Measurements from ENCODE around the gene BRMS1. TPM values are rescaled to one million over a fixed set of nuclear protein-coding genes. Genes with fewer than 3 reads are reported as not detected.

The BRMS1 gene
- total RNA-seq, 1 donor from 2014 or later: 33.4 TPM

DNA sequence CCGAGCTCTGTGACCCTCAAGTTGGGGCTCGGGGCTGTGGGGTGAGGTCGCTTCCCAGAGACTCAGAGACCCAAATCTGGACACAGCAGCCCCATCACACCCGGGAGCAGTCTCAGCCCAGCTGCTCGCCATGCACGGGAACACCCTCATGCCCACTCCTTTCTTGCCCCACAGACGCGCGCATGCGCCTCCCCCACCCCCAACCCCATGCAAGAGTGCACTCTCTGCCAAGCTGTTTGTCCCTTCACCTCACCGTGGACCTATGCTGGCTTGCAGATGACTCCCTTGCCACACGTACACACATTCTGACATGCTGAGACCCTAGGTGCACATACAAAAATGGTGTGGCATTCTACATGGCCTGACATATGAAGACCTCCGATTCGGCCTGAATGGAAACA lies 27.6 kb downstream of the BRMS1 start:
- Mint-ChIP-seq H3K4me3 (ENCODE audit: unreplicated experiment) (peak overlapping the region; percentile 57), H3K4me1 (ENCODE audit: unreplicated experiment) (peaks cover 60% of the 10 kb centered on the region), H3K36me3 (ENCODE audit: unreplicated experiment) (no peaks in the 10 kb centered on the region), H3K9me3 (ENCODE audit: unreplicated experiment) (no peaks in the 10 kb centered on the region), H3K27me3 (ENCODE audit: unreplicated experiment) (no peaks in the 10 kb centered on the region), H3K27ac (ENCODE audit: unreplicated experiment) (peak overlapping the region; percentile 96)
- no peak for DNase-seq (ENCODE audit: extremely low spot score, unreplicated experiment)
- TF ChIP-seq, protein P1, sequence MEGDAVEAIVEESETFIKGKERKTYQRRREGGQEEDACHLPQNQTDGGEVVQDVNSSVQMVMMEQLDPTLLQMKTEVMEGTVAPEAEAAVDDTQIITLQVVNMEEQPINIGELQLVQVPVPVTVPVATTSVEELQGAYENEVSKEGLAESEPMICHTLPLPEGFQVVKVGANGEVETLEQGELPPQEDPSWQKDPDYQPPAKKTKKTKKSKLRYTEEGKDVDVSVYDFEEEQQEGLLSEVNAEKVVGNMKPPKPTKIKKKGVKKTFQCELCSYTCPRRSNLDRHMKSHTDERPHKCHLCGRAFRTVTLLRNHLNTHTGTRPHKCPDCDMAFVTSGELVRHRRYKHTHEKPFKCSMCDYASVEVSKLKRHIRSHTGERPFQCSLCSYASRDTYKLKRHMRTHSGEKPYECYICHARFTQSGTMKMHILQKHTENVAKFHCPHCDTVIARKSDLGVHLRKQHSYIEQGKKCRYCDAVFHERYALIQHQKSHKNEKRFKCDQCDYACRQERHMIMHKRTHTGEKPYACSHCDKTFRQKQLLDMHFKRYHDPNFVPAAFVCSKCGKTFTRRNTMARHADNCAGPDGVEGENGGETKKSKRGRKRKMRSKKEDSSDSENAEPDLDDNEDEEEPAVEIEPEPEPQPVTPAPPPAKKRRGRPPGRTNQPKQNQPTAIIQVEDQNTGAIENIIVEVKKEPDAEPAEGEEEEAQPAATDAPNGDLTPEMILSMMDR (IDR thresholded peaks at IDR 0.05): no peak

DNA sequence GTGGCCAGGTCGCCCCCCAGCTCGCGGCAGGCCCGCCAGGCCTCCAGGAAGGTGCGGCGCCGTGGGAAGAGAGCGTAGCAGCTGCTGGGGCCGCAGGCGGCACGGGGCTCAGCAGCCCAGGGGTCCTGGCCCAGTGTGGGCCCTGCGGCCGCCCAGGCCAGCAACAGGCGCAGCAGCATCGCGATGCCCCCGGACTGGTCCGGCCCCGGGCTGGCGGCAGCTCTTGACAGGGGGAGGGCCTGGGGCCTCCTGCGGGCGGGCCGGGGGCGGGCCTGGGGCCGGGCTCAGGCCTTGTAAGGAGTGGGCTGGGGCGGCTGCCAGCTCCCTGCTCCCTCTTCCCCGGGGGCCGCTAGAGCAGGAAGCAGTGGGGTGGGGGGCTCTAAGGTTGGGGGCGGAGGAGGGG lies 28.1 kb downstream of the BRMS1 start, which contains the start of gene CD248:
TSS of gene CD248 (minus strand) at position 196 of the 403 bp plus-strand sequence. CDS start at position 179, 17 bp downstream.
- no peaks in the 10 kb centered on the region for H3K27me3 Mint-ChIP-seq (ENCODE audit: unreplicated experiment)
- no peak for DNase-seq (ENCODE audit: extremely low spot score, unreplicated experiment)
- H3K36me3 Mint-ChIP-seq (ENCODE audit: unreplicated experiment): no peaks in the 10 kb centered on the region
- H3K27ac Mint-ChIP-seq (ENCODE audit: unreplicated experiment): peak within 1 kb of the TSS; percentile 98
- TF ChIP-seq, protein P1 (IDR thresholded peaks at IDR 0.05): no peak
- peaks cover 56% of the 10 kb centered on the region for H3K4me1 Mint-ChIP-seq (ENCODE audit: unreplicated experiment)
- no peaks in the 10 kb centered on the region for H3K9me3 Mint-ChIP-seq (ENCODE audit: unreplicated experiment)
- H3K4me3 Mint-ChIP-seq (ENCODE audit: unreplicated experiment): peak within 1 kb of the TSS; percentile 57

DNA sequence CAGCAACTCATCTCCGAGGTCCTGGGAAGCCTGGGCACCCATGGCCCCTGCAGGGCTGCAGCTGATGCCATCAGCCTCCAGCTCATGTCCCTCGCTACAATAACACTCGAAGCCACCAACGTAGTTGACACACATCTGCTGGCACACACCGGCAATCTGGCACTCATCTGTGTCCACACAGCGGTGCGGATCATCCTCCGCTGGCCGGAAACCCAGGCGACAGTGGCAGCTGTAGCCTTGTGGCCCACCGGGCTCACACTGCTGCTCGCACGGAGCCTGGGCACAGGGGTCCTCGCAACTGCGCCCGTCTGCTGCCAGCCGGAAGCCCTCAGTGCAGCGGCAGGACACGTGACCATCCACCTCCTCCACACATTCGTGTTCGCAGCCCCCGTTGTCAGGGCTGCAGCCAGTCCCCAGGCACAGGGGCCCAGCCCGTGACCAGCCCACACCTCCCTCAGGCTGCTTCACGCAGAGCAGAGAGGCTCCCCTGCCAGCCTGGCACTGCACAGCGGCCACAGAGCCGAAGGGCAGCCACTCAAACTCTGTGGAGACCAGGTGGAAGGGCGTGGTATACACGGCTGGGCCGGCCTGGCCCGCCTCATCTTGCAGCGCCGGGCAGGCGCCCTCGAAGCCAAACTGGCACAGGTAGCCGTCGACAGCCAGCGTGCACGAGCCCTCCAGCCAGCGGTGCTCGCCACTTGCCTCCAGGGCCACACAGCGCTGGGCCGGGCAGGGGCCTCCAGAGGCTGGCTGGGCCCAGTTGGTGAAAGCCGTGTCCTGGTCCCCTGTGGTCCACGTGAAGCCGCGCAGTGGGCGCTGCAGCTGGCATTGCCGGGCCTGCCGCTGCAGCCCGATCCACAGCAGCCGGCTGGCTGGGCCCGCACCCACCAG lies 28.7 kb downstream of the BRMS1 start:
- peak overlapping the region; percentile 55 for H3K4me3 Mint-ChIP-seq (ENCODE audit: unreplicated experiment)
- DNase-seq (ENCODE audit: extremely low spot score, unreplicated experiment): no peak
- no peaks in the 10 kb centered on the region for H3K9me3 Mint-ChIP-seq (ENCODE audit: unreplicated experiment)
- peak overlapping the region; percentile 98 for H3K27ac Mint-ChIP-seq (ENCODE audit: unreplicated experiment)
- H3K27me3 Mint-ChIP-seq (ENCODE audit: unreplicated experiment): no peaks in the 10 kb centered on the region
- H3K36me3 Mint-ChIP-seq (ENCODE audit: unreplicated experiment): no peaks in the 10 kb centered on the region
- TF ChIP-seq, protein P1 (IDR thresholded peaks at IDR 0.05): no peak
- peaks cover 55% of the 10 kb centered on the region for H3K4me1 Mint-ChIP-seq (ENCODE audit: unreplicated experiment)

DNA sequence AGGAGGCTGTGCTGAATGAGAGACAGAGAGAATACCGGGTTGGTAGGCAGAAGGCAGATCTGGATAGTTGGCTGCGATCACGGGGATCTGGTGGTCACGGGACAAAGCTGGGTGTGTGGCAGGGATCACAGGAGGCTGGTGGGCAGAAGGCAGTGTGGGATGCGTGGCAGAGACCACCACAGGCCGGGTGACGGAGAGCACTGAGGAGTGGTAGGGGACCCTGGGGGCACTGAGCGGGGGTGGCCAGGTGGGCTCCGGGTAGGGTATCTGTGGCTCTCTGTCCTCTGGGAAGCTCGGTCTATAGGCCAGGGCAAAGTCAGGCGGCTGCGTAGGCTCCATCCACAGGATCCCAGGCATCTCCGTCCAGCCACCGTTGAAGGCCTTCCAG lies 29.4 kb downstream of the BRMS1 start:
- Mint-ChIP-seq H3K9me3 (ENCODE audit: unreplicated experiment) (no peaks in the 10 kb centered on the region), H3K4me3 (ENCODE audit: unreplicated experiment) (peak overlapping the region; percentile 55), H3K27ac (ENCODE audit: unreplicated experiment) (peak overlapping the region; percentile 98), H3K27me3 (ENCODE audit: unreplicated experiment) (no peaks in the 10 kb centered on the region), H3K4me1 (ENCODE audit: unreplicated experiment) (peaks cover 55% of the 10 kb centered on the region), H3K36me3 (ENCODE audit: unreplicated experiment) (no peaks in the 10 kb centered on the region)
- TF ChIP-seq, protein P1 (IDR thresholded peaks at IDR 0.05): no peak
- no peak for DNase-seq (ENCODE audit: extremely low spot score, unreplicated experiment)
